GM10266 (cell line): ENCODE results near the gene MUC13.

Source experiments
- DNase-seq: peaks from one replicate; pipeline ENCODE4 v3.0.0; 2012; ENCODE audit errors: extremely low spot score
- TF ChIP-seq, protein P1 (sequence below): IDR thresholded peaks from 2 replicates; pipeline ENCODE4 v1.5.1; 2012; ENCODE audit warnings: mild to moderate bottlenecking, low read depth; ENCODE audit not compliant: control insufficient read depth, insufficient read depth; ENCODE audit errors: missing control alignments

Gene MUC13

DNA sequence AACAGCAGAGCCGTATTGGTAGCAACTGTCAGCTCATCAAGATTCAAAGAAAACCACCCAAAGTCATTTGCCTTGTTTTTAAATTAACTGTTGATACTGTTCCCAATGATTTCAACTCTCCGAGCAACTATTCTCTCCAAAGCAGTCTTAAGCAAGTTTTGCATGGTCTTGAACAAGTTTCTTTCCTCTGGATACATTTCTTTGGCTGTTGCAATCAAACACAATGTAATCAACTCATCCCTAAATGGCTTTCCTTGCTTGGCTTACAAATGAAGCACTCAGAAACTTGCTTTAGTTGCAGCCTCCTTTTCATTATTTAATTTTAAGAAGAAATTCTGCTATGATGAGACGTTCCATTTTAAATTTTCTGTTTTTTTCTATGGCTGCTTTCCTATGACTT is 15.5 kb upstream of the MUC13 start:
- DNase-seq: no peak
- TF ChIP-seq, protein P1, sequence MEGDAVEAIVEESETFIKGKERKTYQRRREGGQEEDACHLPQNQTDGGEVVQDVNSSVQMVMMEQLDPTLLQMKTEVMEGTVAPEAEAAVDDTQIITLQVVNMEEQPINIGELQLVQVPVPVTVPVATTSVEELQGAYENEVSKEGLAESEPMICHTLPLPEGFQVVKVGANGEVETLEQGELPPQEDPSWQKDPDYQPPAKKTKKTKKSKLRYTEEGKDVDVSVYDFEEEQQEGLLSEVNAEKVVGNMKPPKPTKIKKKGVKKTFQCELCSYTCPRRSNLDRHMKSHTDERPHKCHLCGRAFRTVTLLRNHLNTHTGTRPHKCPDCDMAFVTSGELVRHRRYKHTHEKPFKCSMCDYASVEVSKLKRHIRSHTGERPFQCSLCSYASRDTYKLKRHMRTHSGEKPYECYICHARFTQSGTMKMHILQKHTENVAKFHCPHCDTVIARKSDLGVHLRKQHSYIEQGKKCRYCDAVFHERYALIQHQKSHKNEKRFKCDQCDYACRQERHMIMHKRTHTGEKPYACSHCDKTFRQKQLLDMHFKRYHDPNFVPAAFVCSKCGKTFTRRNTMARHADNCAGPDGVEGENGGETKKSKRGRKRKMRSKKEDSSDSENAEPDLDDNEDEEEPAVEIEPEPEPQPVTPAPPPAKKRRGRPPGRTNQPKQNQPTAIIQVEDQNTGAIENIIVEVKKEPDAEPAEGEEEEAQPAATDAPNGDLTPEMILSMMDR: no peak

DNA sequence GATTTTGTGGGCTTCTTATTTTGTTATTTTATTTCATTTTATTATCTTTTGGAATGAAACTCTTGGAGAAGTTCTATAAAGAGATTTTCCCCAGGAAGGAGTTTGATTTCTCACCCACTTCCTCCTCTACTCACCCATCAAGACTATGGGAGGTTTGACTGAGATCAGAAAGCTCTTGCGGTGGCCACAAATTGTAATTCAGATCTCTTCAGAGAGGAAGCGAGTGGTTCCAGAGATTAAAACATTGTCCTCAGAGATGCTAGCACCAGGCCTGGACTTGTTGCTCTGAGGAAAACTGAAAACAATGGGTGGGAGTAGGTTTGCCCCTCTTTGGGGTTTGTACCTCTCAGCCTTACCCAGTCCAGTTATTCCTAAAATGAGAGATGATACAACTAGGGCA is 8.1 kb upstream of the MUC13 start:
- DNase-seq: no peak
- TF ChIP-seq, protein P1: no peak

DNA sequence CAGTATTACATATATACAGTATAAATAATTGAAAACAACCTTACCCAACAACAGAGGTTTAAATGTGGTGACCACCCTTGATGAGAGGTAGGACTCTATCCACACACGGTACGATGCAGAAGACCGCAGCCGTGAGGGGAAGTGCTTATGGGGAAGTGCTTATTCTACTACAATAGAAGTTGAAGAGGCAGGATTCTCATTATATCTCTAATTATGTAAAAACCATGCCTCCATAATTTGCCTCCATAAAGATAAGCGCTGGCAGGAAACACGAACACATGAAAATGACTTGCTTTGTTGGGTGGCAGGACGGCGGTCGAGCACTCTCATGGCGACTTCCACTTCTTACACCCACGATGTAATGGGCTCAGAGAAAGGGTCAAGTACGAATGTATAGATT is 7.2 kb upstream of the MUC13 start:
- TF ChIP-seq, protein P1: no peak

DNA sequence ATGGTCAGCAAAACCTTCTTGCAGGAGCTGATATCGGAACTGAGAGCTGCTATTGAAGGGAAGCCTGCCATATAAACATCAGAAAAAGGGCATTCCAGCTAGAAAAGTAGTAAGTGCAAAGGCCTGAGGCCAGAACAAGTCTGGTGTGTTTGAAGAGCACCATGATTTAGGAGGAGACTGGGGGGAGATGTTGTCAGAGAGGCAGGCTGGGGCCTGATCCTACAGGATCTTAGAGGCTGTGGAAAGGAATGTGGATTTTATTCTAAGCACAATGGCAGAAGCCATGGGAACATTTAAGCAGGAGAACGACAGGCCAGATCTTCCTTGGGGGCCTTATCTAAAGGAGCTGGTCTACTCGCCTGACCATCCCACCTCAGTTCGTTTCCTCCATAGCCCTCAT is 5.1 kb upstream of the MUC13 start:
- DNase-seq: no peak
- TF ChIP-seq, protein P1: no peak

More for the DNA sequence above, 7.2 kb upstream of the MUC13 start:
- DNase-seq: no peak

DNA sequence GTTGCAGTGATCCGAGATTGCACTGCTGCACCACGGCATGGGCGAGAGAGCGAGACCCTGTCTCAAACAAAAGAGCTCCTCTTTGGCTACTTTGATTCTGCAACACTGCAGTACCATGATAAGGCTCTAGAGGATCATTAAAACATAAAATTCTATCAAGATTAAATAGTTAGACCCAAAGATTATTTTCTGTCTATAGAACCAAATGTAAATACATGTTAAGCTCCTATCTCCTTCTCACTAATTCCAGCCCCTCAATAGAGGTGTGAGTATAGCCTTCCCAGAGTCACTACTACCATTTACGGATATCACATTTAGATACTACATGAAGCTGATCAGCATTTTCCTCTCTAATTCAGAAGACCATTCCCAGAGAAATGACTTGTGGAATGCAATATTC is 4.3 kb upstream of the MUC13 start:
- TF ChIP-seq, protein P1: no peak
- no peak for DNase-seq

DNA sequence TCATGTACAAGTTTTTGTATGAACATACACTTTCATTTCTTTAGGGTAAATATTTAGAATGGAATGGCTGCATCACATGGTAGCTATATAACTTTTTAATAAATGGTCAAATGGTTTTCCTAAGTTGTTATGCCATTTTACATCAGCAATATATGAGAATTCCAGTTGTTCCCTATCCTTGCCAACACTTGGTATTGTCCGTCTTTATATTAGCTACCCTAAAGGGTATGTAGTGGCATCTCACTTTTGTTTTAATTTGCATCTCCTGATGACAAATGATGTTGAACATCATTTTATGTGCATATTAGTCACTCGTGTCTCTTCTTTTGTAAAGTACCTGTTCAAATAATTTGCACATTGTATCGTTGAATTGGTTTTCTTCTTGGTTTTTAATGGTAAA is 2.5 kb upstream of the MUC13 start:
- TF ChIP-seq, protein P1: no peak
- DNase-seq: no peak

DNA sequence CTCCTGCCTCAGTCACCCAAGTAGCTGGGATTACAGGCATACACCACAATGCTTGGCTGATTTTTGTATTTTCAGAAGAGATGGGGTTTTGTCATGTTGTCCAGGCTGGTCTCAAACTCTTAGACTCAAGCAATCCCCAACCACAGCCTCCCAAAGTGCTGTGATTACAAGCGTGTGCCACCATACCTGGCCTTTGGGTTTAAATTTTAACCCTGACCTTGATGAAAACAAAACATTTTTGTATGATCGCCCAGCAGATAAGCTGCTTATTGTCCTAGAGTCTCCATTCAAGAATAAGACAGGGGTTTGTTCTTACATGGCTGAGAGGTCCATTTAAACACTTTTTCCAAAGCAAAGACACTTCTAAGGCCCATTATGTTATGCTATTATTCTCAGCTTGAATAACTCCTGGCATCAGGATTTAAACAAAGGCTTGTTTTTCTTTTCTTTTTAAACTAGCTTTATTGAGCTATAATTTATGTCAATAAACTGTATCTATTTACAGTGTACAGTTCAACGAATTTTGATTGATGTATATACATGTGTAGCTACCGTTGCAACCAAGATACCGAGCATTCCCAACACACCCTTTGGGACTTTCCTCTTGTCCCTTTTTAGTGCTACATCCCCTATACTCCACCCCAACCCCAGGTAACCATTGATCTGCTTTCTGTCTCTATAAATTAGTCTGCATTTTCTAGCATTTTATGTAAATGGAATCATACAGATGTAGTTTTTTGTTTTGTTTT is 1.4 kb upstream of the MUC13 start:
- TF ChIP-seq, protein P1: no peak
- DNase-seq: no peak
